Right ventricle myocardium inferior (tissue), 1 donor: ENCODE measurements around the gene HMGA1. TPM values are rescaled to one million over a fixed set of nuclear protein-coding genes. Genes with fewer than 3 reads are reported as not detected.
"Not testable (repeated sequence)": the region's sequence is repeated elsewhere in the genome, so short reads cannot be mapped to it uniquely, and the experiment has no call there.

Source experiments
- ATAC-seq: fragments of 200-7000 bp; cut with Tn5 transposase; one replicate; pipeline ENCODE4 v1.9.1; 2020; ENCODE audit warnings: mild to moderate bottlenecking, moderate library complexity
- DNase-seq: peaks from one replicate; pipeline ENCODE4 v3.0.0; 2021; ENCODE audit errors: missing footprints
- intact Hi-C: fragments of 100-400 bp; cut with DNase I; formaldehyde crosslinking; loops from one replicate; pipeline ENCODE4 v1.11.0; 2022
- total RNA-seq: library from RNA; stranded (reverse); fragmentation: NEBNext Ultra II Directional; extraction: Animal tissue kit (Norgen Biotek cat#: 25700); gene quantifications from one replicate; pipeline ENCODE4 v1.2.1, GENCODE V29; 2021
- donor health status: DM: no; HTN: yes; CAD: no; lungs with severe emphysema.

Gene HMGA1
- total RNA-seq, 1 donor from 2014 or later = 44.4 TPM

DNA sequence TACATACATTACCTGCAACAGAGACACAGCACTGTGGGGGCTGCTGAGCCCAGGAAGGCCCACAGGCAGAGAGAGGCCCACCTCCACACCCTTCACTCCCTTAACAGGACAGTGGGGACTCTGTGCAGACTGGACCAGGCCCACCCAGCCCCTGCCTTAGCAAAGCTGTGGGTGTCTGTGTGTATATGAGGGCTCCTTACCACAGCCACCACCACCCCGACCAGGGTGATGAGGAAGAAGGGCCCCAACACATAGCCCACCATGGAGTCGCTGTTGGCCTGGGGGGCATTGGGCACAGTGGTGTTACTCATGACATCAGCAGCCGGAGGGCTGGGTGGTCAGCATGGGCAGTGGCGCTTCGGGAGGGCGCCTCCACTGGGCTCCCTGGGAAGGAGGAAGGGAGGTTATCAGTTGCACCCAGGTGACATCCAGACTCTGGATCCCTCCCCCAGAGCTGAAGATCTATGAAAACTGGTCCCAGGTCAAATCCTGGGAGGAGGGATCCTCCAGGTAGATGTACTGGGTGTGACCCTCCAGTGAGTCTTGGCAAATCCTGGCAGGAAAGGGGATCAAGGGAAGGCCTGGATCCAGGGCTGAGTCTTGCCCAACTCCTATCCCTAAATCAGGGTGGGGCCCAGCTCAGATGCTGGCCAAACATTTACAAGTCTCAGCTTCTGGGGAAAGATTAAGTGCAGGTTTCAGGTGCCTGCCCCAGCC is 11.0 kb downstream of the HMGA1 start:
- intact Hi-C loops = loop anchor here (2.0 to 5.0 kb wide), 2 partner anchors 51 to 360 kb away; no protein-coding TSS in a partner anchor
- ATAC-seq (no peak), DNase-seq (no peak)

DNA sequence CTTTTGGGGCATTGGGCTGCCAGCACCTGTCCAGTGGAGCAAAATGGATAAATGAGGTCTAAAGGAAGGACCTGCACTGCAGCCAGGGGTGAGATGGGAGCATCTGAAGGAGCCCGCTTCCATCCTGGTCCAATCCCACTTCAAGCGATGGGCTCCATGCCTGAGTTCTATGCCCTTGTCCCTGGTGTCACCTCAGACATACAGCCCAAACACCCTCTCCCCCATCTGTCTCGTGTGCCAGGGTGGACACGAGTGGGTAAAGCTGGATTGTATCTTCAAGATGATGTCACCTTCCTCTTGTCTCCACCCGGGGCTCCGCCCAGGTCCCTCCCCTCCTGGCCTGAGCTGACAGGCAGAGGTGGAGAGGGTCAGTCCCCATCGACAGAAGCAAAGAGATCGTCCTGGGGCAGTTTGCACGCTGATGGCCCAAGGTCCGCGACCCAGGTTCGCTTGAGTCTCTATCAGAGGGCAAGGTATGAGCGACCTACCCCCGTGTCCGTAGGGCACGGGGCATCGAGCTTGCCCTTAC is 11.6 kb downstream of the HMGA1 start:
- intact Hi-C loops = loop anchor here (2.0 to 5.0 kb wide), 2 partner anchors 51 to 359 kb away; no protein-coding TSS in a partner anchor

DNA sequence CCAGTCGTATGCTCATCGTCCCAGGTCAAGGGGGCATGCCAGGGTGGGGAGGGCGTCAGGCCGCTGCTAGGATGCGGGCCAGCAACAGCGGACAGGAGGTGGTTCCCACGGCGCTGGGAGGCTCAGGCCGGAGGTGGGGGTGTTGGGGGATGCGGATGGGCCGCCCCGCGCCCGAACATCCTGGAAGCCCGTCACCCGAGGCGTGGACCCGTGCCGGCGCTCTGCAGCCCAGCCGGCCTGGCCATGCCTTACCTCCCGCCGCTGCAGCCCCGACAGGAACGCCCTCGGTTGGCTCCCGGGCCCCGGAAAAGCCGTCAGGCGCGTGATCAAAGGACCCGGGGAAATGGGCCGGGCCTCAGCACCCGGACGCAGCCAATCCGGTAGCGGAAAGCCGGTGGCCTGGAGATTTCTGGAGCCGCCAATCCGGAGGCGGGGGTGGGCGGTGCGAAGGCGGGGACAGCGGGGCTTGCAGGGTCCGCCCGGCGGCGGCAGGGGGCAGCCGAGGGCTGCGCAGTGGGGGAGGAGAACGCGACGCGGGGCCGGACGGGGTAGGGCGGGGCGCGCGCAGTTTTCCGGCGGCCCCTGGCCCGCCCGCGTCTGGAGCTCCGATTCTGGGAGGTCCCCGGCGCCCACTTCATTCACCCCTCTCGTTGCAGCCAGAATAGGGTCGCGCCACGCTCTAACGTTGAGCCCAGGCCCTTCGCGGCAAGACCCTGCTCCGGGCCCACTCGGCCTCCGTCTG is 12.2 kb downstream of the HMGA1 start, which contains the start of gene SMIM29:
Gene SMIM29 (minus strand): TSS at position 280 of the 742 bp plus-strand sequence. CDS start 1,215 bp downstream, outside the sequence.
- peak; percentile 98 for DNase-seq
- intact Hi-C loops = loop anchor here (1.0 to 5.0 kb wide), 4 partner anchors 52 to 358 kb away; partner anchors contain the start of gene NUDT3
- ATAC-seq = peak; percentile 94

More for the DNA sequence above, 11.6 kb downstream of the HMGA1 start:
- ATAC-seq (peak; percentile 37), DNase-seq (peak; percentile 89)

DNA sequence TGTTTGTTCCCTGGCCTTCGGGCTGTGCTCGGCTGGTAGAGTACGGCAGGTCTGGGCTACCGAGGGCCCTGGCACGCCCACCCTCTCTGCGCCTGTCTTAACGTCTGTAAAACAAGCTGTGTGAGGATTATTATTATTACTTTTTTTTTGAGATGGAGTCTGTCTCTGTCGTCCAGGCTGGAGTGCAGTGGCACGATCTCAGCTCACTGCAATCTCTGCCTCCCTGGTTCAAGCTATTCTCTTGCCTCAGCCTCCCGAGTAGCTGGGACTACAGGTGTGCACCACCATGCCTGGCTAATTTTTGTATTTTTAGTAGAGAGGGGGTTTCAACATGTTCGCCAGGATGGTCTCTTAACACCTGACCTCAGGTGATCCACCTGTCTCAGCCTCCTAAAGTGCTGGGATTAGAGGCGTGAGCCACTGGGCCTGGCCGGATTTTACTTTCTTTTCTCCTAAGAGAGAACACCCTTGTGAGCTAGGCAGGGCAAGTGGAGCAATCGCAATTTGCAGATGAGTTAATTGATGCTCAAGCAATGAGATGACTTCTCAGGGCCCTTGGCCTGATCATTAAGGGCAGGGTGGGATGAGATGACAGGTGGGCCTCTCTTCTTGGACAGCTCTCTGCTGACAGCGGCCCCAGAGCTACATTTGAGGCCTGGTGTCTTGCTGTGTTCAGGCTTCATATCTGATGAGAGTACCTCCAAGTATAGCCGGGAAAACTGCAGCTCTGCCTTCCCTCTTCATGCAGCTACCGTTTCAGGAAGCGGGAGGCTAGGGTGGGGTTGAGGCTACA is 13.0 kb downstream of the HMGA1 start:
- DNase-seq = no peak
- ATAC-seq = peak; percentile 46
- intact Hi-C loops = loop anchor here (1.0 to 5.0 kb wide), 4 partner anchors 53 to 358 kb away; partner anchors contain the start of gene NUDT3

DNA sequence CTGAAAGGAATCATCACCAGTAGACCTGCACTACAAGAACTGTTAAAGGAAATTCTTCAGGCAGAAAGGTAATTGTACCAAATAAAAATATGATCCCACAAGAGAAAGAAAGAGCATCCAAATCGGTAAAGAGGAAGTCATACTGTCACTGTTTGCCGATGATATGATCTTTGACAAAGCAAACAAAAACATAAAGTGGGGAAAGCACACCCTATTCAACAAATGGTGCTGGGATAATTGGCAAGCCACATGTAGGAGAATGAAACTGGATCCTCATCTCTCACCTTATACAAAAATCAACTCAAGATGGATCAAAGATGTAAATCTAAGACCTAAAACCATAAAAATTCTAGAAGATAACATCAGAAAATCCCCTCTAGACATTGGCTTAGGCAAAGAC is 15.7 kb downstream of the HMGA1 start:
- intact Hi-C loops, ATAC-seq: not testable (repeated sequence)

DNA sequence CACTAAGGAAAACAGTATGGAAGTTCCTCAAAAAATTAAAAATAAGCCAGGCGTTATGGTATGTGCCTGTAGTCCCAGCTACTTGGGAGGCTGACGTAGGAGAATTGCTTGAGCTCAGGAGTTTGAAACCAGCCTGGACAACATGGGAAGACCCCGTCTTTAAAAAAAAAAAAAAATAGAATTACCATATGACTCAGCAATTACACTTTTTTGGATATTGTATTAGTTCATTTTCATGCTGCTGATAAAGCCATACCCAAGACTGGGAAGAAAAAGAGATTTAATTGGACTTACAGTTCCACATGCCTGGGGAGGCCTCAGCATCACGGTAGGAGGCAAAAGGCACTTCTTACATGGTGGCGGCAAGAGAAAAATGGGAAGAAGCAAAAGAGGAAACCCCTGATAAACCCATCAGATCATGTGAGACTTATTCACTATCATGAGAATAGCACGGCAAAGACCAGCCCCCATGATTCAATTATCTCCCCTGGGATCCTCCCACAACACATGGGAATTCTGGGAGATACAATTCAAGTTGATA is 22.9 kb downstream of the HMGA1 start:
- no peak for ATAC-seq
- intact Hi-C loops = no loop called here
- DNase-seq = no peak

More for the DNA sequence above, 15.7 kb downstream of the HMGA1 start:
- DNase-seq = not testable (repeated sequence)

DNA sequence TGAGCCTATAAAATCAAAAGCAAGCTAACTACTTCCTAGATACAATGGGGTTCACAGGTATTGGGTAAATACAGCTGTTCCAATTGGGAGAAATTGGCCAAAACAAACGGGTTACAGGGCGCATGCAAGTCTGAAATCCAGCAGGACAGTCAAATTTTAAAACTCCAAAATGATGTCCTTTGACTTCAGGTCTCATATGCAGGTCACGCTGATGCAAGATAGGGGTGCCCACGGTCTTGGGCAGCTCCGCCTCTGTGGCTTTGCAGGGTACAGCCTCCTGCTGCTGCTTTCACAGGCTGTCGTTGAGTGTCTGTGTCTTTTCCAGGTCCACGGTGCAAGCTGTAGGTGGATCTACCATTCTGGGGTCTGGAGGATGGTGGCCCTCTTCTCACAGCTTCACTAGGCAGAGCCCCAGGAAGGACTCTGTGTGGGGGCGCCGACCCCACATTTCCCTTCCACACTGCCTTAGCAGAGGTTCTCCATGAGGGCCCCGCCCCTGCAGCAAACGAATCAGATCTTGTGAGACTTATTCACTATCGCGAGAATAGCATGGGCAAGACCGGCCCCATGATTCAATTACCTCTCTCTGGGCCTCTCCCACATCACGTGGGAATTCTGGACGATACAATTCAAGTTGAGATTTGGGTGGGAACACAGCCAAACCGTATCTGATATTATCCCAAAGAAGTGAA is 24.0 kb downstream of the HMGA1 start:
- DNase-seq (no peak), ATAC-seq (no peak)
- intact Hi-C loops = no loop called here

DNA sequence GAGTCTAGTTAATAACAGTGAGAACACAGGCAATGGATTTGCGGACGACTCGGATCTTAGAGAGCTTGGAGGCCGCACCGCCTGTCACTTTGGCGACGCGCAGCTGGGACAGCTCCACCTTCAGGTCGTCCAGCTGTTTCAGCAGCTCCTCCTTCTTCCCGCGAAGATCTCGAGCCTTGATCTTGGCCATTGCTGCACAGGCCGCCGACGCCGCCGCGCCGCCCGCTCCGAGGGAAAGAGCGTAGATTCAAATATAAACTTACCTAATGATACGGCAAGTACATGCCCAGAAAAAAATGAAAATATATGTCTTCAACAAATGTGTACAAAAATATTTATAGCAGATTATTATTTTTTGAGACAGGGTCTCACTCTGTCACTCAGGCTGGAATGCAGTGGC is 26.8 kb downstream of the HMGA1 start:
- intact Hi-C loops, ATAC-seq: not testable (repeated sequence)

DNA sequence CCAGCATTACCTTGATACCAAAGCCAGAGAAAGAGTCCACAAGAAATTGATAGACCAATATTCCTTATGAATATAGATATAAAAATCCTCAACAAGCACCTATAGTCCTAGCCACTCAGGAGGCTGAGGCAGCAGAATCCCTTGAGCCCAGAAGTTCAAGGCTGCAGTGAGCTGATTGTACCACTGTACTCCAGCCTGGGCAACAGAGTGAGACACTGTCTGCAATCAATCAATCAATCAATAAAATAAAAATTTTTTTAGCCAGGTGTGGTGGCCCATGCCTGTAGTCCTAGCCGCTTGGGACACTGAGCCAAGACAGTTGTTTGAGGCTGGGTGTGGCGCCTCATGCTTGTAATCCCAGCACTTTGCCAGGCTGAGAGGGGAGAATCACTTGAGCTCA is 31.1 kb downstream of the HMGA1 start:
- no peak for DNase-seq
- no peak for ATAC-seq
- intact Hi-C loops = no loop called here

More for the DNA sequence above, 26.8 kb downstream of the HMGA1 start:
- not testable (repeated sequence) for DNase-seq

DNA sequence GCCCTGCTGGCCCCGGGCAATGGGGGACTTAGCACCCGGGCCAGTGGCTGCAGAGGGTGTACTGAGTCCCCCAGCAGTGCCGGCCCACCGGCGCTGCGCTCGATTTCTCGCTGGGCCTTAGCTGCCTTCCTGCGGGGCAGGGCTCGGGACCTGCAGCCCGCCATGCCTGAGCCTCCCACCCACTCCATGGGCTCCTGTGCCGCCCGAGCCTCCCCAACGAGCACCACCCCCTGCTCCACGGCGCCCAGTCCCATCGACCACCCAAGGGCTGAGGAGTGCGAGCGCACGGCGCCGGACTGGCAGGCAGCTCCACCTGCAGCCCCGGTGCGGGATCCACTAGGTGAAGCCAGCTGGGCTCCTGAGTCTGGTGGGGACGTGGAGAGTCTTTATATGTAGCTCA is 32.5 kb downstream of the HMGA1 start:
- ATAC-seq, intact Hi-C loops, DNase-seq: not testable (repeated sequence)

DNA sequence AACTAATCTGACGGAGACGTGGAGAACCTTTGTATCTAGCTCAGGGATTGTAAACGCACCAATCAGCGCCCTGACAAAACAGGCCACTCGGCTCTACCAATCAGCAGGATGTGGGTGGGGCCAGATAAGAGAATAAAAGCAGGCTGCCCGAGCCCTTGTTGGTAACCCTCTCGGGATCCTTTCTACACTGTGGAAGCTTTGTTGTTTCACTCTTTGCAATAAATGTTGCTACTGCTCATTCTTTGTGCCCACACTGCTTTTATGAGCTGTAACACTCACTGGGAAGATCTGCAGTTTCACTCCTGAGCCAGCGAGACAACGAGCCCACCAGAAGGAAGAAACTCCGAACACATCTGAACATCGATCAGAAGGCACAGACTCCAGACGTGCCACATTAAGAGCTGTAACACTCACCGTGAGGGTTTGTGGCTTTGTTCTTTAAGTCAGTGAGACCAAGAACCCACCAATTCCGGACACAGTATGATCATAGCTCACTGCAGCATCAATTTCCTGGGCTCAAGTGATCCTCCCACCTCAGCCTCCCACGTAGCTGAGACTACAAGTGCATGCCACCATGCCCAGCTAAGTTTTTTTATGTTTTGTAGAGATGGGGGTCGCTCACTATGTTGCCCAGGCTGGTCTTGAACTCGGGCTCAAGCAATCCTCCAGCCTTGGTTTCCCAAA is 33.1 kb downstream of the HMGA1 start:
- DNase-seq, ATAC-seq: not testable (repeated sequence)
- intact Hi-C loops = loop anchor here (10.0 kb wide), 1 partner anchor 125 kb away; the partner anchor contains the start of gene NUDT3

DNA sequence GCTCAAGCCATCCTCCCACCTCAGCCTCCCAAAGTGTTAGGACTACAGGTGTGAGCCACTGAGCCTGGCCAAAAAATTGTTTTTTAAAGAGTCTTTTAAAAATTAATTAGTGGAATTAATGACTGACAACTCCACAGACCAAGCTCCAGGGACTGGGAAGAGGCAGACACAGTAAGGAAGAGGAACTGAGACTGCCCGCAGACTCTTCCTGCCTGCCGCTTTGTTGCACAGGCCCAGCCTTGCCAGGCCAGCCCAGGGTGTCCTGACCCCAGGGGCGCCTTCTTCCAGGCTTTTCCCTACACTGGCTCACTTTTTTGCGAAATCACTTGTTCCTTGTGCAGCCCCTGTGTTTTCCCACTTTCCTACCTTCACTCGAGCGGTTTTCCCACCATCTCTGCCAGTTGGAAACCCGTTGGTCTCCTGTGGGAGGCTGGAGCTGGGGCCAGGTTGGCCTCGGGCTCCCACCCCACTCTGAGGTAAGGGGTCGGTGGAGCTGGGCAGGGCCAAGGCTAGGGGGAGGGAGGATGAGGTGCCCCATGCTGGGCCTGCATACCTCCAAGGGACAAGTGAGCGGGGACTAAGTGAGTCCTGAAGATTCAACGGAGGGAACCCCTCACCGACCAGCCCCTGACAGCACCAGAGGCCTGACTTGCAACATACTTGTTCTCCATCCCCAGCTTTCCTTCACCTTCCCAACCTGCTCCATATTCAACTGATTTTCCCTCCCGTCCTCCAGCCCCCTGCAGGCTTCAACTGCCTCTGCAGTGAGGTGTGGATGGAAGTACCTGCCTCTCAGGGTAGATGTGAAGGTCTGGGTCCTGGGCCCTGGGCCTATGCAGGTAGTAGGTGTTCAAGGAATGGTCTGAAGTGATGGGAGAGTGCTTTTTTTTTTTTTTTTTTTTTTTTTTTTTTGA is 35.6 kb downstream of the HMGA1 start:
- intact Hi-C loops = loop anchor here (10.0 kb wide), 1 partner anchor 123 kb away; the partner anchor contains the start of gene NUDT3
- ATAC-seq (peak; percentile 27), DNase-seq (peak; percentile 78)

DNA sequence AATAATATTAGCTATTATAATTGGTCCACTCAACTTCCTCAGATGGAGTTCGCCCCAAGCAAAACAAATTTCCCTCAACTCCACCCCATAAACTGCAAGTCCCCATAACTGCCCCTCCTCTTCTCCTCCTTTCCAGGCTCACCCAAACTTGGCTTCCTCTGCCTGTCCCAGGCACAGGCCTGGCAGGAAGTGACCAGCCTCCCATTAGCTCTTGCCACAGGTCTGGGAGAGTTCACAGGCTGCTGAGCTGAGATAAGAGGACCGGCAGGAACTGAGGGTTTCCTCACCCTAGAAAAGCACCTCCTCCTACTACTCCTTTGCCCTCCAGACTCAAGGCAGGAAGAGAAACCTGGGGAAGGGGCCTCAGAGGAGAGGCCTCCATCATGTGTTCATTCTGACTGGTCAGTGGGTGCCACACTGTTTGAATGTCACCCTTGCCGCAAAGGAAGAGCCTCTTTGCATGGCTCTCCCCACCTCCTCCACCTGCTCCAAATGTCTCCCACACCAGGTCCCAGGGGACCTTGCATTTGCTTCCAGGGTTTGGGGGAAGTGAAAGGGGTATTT is 36.7 kb downstream of the HMGA1 start:
- intact Hi-C loops = loop anchor here (10.0 kb wide), 1 partner anchor 121 kb away; the partner anchor contains the start of gene NUDT3
- DNase-seq = peak; percentile 80
- ATAC-seq = peak; percentile 75

DNA sequence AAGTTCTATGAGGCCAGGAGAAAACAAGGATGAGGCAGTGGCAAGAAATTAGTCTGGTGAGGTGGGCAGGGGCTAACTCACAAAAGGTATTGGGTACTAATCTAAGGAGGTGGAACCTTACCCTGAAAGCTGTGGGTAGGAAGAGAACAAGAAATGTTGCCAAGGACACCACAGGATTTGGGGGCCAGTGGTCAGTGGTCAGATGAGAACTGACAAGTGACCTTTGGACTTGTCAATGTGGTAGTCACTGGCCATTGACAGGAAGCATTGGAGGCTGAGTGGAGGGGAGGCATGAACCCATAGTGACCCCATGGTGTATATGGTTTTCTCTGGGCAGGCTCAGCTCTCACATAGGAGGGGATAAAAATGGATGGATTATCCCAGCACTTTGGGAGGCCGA is 37.5 kb downstream of the HMGA1 start:
- DNase-seq = no peak
- intact Hi-C loops = loop anchor here (10.0 kb wide), 1 partner anchor 121 kb away; the partner anchor contains the start of gene NUDT3
- ATAC-seq = no peak

DNA sequence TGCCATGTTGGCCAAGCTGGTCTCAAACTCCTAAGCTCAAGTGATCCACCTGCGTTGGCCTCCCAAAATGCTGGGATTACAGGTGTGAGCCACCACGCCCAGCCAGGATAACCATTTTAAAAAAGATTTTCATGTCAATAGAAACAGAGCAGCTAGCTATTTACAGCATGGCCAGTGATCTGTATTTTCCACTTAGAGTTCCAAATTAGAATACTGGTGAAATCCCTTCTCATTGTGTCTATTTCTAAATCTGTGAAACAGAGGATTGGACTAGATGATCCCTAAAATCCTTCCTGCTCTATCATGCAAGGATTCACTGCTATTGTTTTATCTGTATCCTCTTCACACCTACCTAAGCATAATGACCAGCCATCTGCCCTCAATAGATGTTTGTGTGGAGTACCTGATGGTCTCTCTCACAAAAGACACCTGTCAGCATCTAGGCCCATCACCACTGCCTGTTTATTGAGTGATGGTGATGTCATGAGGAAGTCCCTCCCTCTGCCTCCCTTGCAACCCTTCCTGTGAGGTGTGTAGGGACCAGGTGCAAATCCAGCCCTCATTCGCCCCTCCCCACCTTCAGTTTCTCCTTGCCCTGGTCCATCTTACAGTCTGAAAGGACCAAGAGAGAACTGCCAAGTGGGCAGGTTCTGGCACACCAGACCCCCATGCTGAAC is 38.6 kb downstream of the HMGA1 start:
- DNase-seq = no peak
- intact Hi-C loops = loop anchor here (10.0 kb wide), 1 partner anchor 120 kb away; the partner anchor contains the start of gene NUDT3

More for the DNA sequence above, 38.6 kb downstream of the HMGA1 start:
- ATAC-seq = no peak
